Right atrium auricular region (tissue), 2 donors: Measurements from ENCODE around the gene CACNA1D. TPM values are rescaled to one million over a fixed set of nuclear protein-coding genes. Genes with fewer than 3 reads are reported as not detected.

ENCODE experiments used
- DNase-seq: peaks from one replicate; pipeline ENCODE4 v3.0.0-alpha.2; 2019; ENCODE audit warnings: low spot score
- H3K27ac ChIP-seq, 2 donors: fragments of 200-600 bp; sonication (generic); 1 replicate in 1 of 2; 2 replicates in 1 of 2; pipeline ENCODE4 v1.5.1; 2016 to 2019
- H3K27me3 ChIP-seq, 2 donors: fragments of 200-600 bp; sonication (generic); one replicate each; pipeline versions ENCODE4 v1.5.1 to v1.6.0; 2017 to 2019
- H3K36me3 ChIP-seq: fragments of 200-600 bp; sonication (generic); one replicate; pipeline ENCODE4 v1.5.1; 2016
- H3K4me1 ChIP-seq, 2 donors: fragments of 200-600 bp; sonication (generic); one replicate each; pipeline versions ENCODE4 v1.5.1 to v1.6.0; 2017 to 2019
- H3K4me3 ChIP-seq, 2 donors: fragments of 200-600 bp; sonication (generic); 1 replicate in 1 of 2; 2 replicates in 1 of 2; pipeline ENCODE4 v1.5.1; 2017 to 2019; ENCODE audit warnings: mild to moderate bottlenecking in 1 of 2, moderate library complexity in 1 of 2
- H3K9me3 ChIP-seq, 2 donors: fragments of 200-600 bp; sonication (generic); one replicate each; pipeline ENCODE4 v1.5.1; 2019
- CTCF ChIP-seq, 2 donors: fragments of 200-600 bp; sonication (generic); IDR thresholded peaks; one replicate each; pipeline ENCODE4 v1.5.1; 2019; ENCODE audit warnings: antibody characterized with exemption in 2 of 2
- total RNA-seq, 2 donors: library from RNA; depleted of rRNA; stranded (reverse); fragments of >200 nt; gene quantifications; one replicate each; pipeline ENCODE4 v1.1.0, GENCODE V29; 2016

The CACNA1D gene
- total RNA-seq, 2 donors from 2014 or later = 2.7 to 9.6 TPM

- no peak overlapping the region for H3K27ac ChIP-seq
- peak; percentile 18 for DNase-seq
- H3K4me1 ChIP-seq = peaks cover 0 to 40% of the 10 kb centered on the region in 2 donors
- no peaks in the 10 kb centered on the region for H3K27me3 ChIP-seq
- TF ChIP-seq CTCF (IDR thresholded peaks at IDR 0.05) = no peak
- H3K9me3 ChIP-seq = no peaks in the 10 kb centered on the region
- no peak overlapping the region for H3K4me3 ChIP-seq
- no peaks in the 10 kb centered on the region for H3K36me3 ChIP-seq
Measured at GRCh38 chr3:53702776-53703530, 208.5 kb downstream of the CACNA1D start.

DNA sequence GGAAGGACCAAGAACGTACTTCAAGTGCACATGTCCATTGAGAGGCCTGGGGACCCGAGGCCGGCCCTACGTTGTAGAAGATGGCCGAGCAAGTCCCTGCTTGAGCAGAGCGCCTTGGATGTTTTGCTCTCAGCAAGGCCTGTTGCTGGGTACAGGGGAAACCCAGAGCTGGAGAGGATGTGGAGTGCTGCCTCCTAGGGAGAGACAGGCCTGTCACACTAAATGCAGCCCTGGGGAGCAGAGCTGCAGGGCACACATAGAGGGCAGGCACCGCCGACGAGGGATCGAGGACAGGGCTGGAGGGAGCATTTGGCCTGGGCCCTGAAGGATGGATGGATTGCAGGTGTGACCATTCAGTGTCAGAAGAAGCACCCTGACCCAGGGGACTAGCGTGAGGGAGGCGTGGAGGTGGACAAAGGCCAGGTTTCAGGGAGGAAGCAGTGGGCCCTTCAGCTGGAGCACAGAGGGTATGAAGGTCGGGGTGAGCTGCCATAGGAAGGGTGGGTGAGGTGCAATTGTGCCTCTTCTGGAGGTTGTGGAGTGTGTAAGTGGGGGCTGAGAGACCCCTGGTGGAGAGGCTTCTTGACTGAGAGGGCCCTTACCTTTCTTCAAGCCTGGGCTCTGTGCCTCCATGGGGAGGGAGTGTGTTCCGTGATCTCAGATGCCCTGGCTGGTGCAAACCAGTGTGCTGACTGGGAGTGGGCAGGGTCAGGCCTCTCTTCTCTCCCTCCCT, 209.4 kb downstream of the CACNA1D start:
- Histone ChIP-seq H3K4me3 (no peak overlapping the region), H3K27me3 (no peaks in the 10 kb centered on the region), H3K9me3 (no peaks in the 10 kb centered on the region), H3K36me3 (no peaks in the 10 kb centered on the region), H3K4me1 (peaks cover 0 to 49% of the 10 kb centered on the region in 2 donors), H3K27ac (peak overlapping the region; percentile 20 to 75)
- no peak for TF ChIP-seq CTCF (IDR thresholded peaks at IDR 0.05)
- DNase-seq = peak; percentile 34

DNA sequence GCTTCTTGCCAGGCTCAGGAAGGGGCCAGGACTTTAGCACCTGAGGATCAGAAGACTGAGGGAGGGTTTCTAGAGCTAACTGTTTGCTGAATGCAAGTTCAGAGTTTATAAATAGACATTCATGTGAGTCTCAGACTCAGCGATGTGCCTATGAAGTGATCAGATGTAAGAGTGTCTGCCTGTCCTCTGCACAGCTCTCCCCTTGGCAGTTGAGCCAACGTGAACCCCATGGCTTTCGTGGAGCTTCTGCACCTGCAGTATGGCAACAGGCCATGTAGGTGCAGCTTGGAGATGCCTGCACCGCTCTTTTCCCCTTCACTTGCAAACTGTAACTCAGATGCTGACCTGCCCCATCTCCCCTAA, 209.9 kb downstream of the CACNA1D start:
- no peaks in the 10 kb centered on the region for H3K36me3 ChIP-seq
- no peaks in the 10 kb centered on the region for H3K9me3 ChIP-seq
- peak overlapping the region; percentile 20 to 75 for H3K27ac ChIP-seq
- no peaks in the 10 kb centered on the region for H3K27me3 ChIP-seq
- H3K4me3 ChIP-seq = no peak overlapping the region
- peak; percentile 53 for DNase-seq
- peaks cover 0 to 54% of the 10 kb centered on the region in 2 donors for H3K4me1 ChIP-seq
- no peak for TF ChIP-seq CTCF (IDR thresholded peaks at IDR 0.05)

DNA sequence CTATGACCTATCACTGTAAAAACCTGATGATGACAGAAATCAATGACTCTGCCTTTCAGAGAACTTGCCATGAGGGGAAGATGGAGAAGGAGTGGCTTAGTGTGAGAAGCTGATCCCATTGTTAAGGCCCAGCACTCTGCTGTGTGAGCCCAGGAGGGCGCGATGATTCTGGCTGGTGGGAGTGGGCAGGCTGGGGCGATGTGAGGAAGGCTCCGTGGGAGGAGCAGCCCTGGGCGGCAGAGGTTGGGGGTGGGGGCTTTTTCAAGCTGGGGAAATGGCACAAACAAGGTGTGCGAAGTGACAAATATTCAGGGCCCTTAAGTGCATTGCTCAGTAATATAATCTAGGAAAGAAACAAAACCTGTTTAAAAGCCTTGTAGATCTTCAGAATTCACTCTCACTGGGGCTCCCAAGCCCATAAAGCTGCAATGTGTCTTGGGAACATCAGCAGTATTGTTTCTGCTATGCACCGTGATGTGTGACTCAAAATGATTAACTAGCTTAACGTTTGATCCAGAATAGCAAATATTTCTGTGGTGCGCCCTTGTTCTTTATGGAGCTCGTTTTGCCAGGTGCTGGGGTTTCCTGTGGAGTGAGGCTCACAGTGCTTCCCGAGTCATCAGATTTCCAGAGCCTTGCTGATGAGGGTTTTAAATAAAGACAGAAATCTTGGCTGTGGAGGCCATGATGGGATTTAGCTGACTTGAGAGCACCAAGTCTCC, 210.8 kb downstream of the CACNA1D start:
- Histone ChIP-seq H3K9me3 (no peaks in the 10 kb centered on the region), H3K4me1 (peaks cover 0 to 61% of the 10 kb centered on the region in 2 donors), H3K36me3 (no peaks in the 10 kb centered on the region), H3K27me3 (no peaks in the 10 kb centered on the region), H3K27ac (peak overlapping the region; percentile 67 to 75), H3K4me3 (no peak overlapping the region)
- peak; percentile 46 for DNase-seq
- TF ChIP-seq CTCF (IDR thresholded peaks at IDR 0.05) = no peak

- DNase-seq = peak; percentile 57
- Histone ChIP-seq H3K4me3 (no peak overlapping the region), H3K27me3 (no peaks in the 10 kb centered on the region), H3K36me3 (no peaks in the 10 kb centered on the region), H3K4me1 (peaks cover 0 to 64% of the 10 kb centered on the region in 2 donors), H3K27ac (peak overlapping the region; percentile 67 to 75), H3K9me3 (no peaks in the 10 kb centered on the region)
- no peak for TF ChIP-seq CTCF (IDR thresholded peaks at IDR 0.05)
Measured at GRCh38 chr3:53705774-53706173, 211.4 kb downstream of the CACNA1D start.
